Transverse colon (tissue), 3 donors: Measurements from ENCODE around the gene EIF1AX.

ENCODE experiments used
- CTCF ChIP-seq, 5 experiments: fragments of 200-600 bp in 3 of 5; fragments of 450-650 bp in 2 of 5; sonication (generic) in 3 of 5; IDR thresholded peaks; 1 replicate in 2 of 5; 2 replicates in 3 of 5; pipeline ENCODE4 v1.5.1; 2016 to 2017; ENCODE audit warnings: antibody characterized with exemption in 5 of 5, inconsistent platforms in 3 of 5, mild to moderate bottlenecking in 2 of 5, moderate library complexity in 1 of 5
- EP300 ChIP-seq: sonication (generic); formaldehyde crosslinking; IDR thresholded peaks from one replicate; pipeline ENCODE4 v1.6.1; 2017; ENCODE audit warnings: antibody characterized with exemption, low read depth

GRCh38 chrX:20177093-20177492 is 35.5 kb upstream of the EIF1AX start:
- TF ChIP-seq EP300, result no peak
- no peak for TF ChIP-seq CTCF (IDR thresholded peaks at IDR 0.05)
